HG03575 (cell line): ENCODE measurements around the gene TOR4A.
"Not testable (repeated sequence)": the region's sequence is repeated elsewhere in the genome, so short reads cannot be mapped to it uniquely, and the experiment has no call there.

ENCODE experiments used
- ATAC-seq: cut with Tn5 transposase; IDR thresholded peaks from one replicate; pipeline ENCODE4 v1.9.1; 2021; ENCODE audit not compliant: unreplicated experiment, insufficient number of reproducible peaks, low FRiP score; ENCODE audit errors: extremely low read depth

The TOR4A gene

GRCh38 chr9:137236936-137237421, 40.5 kb upstream of the TOR4A start:
- ATAC-seq: no peak

GRCh38 chr9:137237759-137238726, 39.5 kb upstream of the TOR4A start:
- no peak for ATAC-seq

GRCh38 chr9:137239541-137240200, 37.9 kb upstream of the TOR4A start:
- ATAC-seq: not testable (repeated sequence)

GRCh38 chr9:137240318-137240840, 37.1 kb upstream of the TOR4A start:
- peak; percentile 8 for ATAC-seq

- ATAC-seq: peak; percentile 61
These were observed 36.6 kb upstream of the TOR4A start, which contains the start of gene TUBB4B for GRCh38 chr9:137240841-137241489. Gene TUBB4B, plus strand, starts transcription at chr9:137241287. Its CDS starts 74 bp downstream, at chr9:137241361.

GRCh38 chr9:137241490-137242268, 35.8 kb upstream of the TOR4A start:
- ATAC-seq: no peak

GRCh38 chr9:137242269-137243203, 35.0 kb upstream of the TOR4A start:
- no peak for ATAC-seq

GRCh38 chr9:137243266-137243625, 34.3 kb upstream of the TOR4A start:
- ATAC-seq: not testable (repeated sequence)

- ATAC-seq: no peak
These were observed 33.7 kb upstream of the TOR4A start for GRCh38 chr9:137243626-137244485.

- ATAC-seq: no peak
These were observed 32.8 kb upstream of the TOR4A start for GRCh38 chr9:137244486-137245449.

GRCh38 chr9:137245450-137246421, 31.8 kb upstream of the TOR4A start:
- ATAC-seq: no peak

- no peak for ATAC-seq
These were observed 30.2 kb upstream of the TOR4A start for GRCh38 chr9:137247135-137247915.

- ATAC-seq: no peak
These were observed 29.7 kb upstream of the TOR4A start for GRCh38 chr9:137247916-137248175.
